CD4-positive, alpha-beta T cell treated with Interferon gamma for 1 hour (primary cell): ENCODE data around the gene ENO3.

ENCODE experiments used
- DNase-seq: peaks from one replicate; pipeline ENCODE4 v3.0.0-alpha.2; 2020

Gene ENO3

DNA sequence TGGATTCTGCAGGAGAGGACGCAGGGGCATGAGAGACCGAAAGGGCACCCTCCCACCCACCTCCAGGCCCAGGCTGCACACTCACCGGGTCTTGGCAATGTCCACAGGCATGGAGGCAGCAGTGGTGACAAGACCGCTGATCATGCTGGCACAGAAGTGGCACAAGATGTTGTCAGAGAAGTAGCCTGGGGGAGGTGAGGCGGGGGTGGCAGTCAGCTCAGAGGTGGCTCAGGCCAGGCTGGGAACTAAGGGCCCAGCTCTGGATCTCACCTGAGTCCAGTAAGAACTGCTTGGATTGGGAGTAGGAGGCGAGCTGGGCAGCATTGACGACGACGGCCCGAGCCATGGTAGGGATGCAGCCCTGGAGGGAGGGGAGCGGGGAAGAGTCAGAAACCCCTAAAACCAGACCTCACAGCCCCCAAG lies 12.8 kb upstream of the ENO3 start:
- no peak for DNase-seq

DNA sequence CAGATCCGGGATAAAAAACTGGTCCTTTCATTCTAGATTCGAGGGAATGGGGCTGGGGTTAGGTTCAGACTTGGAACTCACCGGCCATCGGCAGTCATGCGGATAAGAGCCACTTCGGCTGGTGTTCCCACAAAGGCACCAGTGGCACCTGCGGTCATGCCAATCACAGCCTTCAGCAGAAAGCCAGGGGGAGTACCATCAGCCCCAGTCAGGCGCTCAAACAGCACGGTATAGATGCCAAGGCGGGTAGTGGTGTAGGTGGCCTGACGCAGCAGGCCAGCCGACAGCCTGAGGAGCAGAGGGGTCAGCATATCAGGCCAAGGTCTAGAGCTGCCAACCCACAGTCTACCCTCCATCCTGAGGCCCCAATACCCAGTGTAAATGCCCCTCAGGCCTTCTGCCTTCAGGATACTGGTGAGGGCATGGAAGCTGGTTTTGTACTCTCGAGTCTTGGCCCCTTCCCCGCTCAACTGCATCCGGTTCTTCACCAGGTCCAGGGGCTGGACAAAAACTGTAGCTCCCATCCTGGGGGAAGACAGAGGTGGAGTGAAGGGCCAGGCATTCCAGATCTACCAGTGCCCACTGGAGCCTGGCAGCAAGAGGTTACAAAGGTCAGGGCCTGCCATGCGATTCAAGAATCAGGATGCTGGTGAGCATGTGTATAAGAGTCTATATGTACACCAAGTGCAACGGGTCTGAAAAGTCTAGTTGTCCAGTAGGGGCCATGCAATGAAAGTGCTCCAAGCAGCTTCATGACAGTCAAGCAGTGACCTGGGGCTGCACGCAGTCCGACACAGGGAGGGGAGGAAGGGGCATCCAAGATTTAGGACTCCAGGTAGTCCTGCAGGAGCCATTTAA lies 12.0 kb upstream of the ENO3 start:
- no peak for DNase-seq

DNA sequence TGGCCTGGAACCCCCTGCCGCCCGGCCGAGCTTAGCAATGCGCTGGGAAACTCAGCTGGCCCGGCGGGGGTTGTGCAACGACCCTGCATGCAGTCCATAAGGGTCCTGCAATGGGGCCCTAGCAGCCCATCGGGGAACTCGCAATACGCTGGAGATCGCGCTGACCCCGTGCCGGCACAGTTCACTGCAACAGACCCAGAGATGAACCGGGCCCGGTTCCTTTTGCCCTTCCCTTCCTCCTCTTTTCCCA lies 11.4 kb upstream of the ENO3 start:
- no peak for DNase-seq

DNA sequence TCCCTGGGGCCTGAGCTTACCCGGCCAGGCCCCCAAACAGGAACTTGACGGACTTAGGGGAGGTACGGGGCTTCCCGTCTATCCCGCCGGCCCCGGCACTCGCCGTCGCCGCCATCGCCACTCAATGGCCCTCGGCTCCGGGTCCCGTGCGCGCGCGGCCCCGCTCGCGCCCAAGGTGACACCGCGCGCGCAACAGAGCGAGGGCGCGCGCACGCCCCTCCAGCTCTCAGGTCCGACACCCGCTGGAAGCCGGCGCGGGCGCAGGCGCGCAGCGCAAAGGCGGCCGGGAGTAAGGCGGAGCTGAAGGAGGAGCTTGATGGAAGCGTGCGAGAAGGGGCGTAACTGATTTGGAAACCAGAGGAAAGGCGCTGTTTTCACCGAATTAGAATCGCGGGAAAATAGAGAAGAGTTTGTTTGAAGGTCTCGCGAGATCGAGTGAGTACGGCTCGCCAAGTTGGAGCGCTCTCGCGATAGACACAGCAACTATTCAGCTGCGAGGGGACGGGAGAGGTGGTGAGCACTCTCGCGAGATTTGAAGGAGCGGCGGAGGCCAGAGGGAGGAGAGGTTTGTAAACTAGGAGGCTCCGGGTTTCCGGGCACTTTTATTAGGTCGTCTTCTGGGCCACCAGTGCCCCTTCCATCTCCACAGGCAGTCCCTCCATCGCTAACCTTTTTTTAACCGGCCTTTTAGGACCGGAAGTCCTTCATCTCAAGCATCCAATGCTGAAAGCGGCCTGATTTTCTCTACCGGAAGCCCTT lies 10.9 kb upstream of the ENO3 start, which contains the start of the genes RNF167 and SLC25A11:
TSS of gene RNF167 (plus strand) at position 473 of the 759 bp plus-strand sequence. CDS start 642 bp downstream, outside the sequence.
TSS of gene SLC25A11 (minus strand) at position 251 of the 759 bp plus-strand sequence. CDS start at position 115, 136 bp downstream.
- peak; percentile 99 for DNase-seq

DNA sequence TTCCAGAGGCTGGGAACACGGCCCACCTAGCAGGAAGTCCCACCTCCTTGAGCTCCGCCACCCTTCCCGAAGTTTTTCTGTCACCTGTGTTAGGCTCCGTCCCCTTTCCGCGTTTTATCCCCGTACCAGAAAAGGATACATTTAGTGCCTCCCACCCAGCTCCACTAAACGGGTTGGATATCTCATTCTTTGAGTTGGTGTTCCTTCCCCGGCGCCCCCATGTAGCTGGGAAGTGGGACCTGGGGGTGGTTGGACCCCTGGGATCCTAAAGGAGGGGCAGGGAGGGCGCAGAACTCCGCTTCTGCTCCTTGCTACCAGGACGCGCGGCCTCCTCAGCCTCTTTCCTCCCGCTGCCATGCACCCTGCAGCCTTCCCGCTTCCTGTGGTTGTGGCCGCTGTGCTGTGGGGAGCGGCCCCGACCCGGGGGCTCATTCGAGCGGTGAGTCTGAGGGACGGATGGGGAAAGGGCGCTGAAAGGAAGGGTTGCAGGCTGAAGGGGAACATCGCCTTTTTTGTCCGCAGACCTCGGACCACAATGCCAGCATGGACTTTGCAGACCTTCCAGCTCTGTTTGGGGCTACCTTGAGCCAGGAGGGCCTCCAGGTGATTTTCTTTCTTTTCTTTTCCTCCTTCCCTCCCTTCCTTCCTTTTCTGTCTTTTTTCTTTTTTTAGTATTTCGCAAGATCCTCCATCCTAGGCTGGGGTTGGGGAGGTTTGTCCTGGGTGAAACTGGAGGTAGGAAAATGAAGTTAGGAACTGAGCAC lies 10.2 kb upstream of the ENO3 start:
- no peak for DNase-seq

DNA sequence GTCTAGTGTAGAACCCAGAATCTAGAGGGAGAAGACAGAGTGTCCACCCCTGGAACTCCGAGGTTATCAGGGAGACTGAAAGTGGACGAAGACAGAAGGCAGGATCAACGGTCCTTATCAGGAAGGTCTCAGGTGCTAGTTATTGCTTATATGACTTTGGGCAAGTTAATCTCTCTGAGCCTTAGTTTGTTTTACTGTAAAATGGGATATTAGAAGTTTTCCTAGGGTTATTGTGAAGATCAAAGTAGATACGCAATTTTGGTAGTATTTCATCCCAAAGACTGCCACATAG lies 9.7 kb upstream of the ENO3 start:
- DNase-seq, result no peak

DNA sequence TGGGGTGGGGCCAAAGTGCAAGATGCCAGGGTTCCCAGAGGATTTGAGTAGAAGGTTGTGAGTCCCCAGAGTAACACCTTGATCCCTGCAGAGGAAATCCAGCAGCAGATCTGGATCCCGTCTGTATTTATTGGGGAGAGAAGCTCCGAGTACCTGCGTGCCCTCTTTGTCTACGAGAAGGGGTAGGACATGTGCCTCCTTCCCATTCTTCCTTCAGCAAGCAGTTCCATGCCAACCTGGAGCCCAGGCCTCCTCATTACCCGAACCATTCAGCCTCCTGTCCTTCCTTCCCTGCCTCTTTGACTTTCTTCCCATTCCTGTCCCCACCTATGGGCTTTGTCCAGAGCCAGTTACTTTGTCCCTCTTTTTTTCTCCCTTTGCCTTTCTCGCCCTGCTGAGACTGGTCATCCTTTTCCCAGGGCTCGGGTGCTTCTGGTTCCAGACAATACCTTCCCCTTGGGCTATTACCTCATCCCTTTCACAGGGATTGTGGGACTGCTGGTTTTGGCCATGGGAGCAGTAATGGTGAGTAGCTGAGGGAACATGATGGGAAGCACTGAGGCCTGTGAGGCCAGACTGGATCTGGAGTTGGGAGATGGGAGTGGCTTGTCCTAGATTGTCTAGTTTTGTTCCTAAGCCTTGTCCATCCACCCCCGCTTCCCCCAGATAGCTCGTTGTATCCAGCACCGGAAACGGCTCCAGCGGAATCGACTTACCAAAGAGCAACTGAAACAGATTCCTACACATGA lies 8.0 kb upstream of the ENO3 start:
- no peak for DNase-seq

DNA sequence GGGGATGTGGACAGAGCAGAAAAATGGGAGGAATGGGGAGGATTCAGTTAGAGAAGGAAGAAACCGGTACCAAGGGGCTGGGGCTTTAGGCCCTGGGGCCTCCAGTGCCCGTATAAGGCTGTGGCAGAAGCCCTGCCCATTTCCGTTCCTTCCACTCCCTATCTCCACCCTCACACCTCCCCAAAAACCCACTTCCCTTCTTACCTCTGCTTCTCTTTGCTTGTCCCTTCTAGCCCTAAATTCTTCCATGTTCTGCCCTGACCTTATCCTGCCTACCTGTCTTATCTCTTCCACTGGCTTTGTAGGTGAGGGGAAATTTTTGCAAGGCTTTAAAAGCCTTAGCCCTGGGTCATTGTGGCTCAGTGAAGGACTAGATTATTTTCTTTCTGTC lies 6.8 kb upstream of the ENO3 start:
- DNase-seq, result peak; percentile 43

DNA sequence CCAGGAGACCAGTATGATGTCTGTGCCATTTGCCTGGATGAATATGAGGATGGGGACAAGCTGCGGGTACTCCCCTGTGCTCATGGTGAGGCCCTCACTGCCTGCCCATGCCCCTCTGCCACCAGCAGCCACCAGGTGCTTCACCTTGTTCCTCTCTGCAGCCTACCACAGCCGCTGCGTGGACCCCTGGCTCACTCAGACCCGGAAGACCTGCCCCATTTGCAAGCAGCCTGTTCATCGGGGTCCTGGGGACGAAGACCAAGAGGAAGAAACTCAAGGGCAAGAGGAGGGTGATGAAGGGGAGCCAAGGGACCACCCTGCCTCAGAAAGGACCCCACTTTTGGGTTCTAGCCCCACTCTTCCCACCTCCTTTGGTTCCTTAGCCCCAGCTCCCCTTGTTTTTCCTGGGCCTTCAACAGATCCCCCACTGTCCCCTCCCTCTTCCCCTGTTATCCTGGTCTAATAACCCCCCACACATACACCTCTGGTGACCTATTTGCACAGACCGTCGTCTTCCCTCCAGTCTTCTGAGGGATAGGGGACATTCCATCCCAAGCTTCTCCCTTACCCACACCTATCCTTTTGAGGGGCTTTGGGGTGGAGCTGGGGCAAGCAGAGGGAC lies 6.3 kb upstream of the ENO3 start:
- no peak for DNase-seq

DNA sequence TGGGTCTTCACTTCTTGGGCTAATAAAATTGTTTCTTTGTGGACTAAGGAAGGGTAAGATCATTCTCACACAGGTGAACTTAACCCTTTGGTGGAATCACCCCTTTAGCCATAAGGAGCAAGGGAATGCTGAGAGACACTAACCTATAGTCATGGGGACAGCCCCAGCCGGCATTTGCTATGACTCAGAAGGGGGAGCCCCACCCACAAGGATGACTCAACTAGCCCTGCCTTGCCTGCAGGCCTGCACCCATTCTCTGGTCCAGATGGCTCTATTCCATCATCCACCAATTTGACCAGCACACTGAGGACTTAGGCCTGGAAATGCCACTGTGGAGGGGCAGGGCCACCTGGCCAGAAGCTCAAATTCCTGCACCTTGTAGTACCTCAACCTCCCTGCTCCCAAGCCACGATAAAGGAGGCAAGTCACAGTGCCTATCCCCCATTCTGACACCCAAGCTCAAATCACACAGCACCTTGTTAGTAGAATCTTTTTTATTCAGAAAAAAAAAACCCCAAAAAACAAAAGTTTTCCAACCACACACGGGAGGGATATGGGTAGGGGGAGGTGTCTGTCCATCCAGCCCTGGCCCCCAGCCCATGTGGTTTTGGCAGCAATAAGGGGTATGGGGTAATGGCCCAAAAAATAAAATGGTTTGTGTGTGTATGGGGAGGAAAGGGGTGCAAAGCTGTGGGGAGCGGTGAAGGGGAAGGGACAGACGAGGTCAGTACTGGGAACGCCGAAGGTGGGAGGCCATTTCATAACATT lies 5.6 kb upstream of the ENO3 start:
- peak; percentile 76 for DNase-seq

DNA sequence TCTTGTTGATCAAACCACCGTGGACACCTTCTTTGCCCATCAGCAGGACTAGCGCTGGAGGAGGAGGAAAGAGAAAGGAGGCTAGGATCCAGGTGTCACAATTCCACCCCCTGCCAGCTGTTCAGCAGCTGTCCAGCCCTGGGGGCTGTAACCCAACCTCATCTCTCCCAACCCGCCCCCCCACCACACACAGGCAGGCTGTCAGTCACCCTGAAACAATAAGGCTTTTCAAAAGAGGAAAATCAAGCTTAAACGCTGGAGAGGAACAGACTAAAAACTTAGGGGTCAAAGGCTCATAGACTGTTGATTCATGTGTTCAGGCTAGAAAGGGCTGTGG lies 5.0 kb upstream of the ENO3 start:
- no peak for DNase-seq

DNA sequence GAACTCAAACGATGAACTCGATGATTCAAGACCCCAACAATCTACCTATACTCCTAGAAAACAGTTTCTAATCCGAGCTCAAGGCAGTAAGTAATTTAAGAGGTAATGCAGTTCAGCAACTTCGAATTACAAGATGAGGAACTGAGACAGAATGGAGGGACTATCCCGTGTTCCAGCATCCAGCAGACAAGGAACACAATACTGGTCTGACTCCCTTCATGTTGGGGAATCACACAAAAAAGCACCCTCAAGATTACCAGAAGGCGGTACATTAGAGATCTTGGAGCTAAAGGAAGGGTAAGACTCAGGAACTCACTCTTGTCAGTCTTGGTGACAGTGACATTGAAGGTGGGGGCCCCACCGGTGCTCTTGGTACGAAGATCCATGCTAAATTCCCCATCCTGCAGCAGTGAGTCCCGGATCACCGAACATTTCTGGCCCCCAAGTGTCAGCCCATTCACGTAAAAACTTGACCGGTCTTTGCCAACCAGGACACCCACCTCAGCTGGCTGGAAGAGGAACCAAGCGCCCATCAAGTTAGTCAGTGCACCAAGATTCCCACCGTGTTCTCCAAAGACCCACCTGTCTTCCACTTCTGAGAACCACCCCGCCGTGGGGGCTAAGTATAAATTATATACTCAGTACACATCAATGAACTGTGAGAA lies 4.5 kb upstream of the ENO3 start:
- no peak for DNase-seq

DNA sequence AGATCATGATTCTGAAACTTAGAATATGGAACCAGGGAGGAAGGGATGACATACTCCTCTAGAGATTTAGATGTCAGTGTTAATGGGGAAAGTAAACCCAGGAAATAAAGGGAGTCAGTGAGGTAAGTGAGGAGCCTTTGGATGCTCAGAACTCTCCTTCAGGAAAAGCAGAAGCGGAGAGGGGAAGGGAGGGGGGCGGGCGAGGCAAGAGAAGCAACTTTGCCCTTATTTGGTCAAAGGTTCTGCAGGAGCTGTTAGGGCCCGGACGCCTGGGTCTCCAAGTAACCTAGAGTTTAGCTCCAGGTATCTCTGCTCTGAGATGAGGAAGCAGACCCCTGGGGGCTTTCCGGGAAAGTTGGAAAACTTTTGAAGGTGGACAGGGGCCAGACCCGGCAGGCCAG lies 3.9 kb upstream of the ENO3 start:
- DNase-seq, result no peak

DNA sequence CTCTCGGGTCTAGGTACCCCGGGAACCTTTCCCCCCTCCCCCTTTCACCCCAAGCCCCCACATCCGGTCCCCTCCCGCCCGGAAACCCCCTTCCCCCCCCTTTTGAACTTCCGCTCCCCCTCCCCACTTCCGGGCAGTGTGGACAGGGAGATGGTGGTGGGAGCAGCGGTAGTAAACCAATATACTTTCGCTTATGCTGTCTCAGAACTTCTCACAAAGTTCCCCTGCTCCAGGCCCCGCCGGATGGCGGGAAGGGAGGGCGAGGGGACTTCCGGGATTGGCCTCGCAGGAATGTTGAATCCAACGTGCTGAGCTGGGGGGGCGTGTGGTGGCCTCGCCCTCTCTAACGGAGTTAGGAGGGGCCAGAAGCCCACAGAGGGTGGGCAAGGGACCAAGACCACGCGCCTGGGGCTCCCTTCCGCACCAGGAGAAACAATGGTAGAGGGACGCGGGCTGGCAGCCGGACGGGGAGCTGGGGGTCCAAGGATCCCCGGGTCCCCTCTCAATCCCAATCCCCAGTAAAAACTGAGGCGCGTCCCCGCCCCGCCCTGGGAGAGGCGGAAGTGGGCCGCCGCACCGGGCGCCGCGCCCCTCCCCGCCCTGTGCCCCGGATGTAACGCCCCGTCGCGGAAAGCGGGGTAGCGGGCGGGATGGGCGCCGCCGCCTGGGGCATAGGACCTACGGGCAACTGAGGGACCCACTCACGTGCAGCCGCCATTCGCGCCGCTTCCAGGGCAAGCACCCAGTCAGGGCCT lies 3.3 kb upstream of the ENO3 start:
- peak; percentile 58 for DNase-seq

DNA sequence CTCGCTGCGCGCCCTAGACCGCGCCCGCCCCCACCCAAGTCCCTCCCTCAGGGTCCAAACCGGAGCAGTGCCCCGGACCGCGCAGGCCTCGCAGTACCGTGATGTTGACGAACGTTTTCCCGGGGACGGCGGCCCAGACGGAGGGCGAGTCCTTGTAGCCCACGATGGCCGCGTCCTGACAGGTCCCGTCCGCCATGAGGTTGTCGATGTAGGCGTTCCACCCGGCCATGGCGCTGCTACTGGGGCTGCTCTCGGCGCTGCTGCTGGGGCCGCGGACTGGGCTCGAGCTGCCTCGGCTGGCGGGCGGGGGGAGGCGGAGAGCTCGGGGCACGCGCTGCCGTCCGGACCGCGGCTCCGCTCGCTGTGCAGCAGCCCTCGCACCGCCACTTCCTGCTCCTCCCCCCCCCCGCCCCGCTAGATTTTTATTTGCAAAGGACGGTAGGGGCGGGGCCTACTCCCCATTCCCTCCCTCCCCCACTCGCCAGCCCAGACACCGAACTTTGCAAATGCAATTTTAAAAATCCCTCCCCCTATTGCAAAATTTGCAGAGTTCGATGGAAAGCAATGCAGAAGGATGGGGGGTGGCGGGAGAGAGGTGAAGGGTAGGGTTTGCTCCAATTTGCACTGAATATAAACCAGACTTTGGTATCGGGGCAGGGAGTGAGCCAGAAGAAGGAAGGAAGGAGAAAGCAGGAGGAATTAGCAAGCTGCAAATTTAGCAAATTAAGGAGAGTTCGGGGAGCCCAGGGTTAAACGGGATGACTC lies 2.6 kb upstream of the ENO3 start, which contains the start of gene PFN1:
TSS of gene PFN1 (minus strand) at position 365 of the 765 bp plus-strand sequence. CDS start at position 229, 136 bp downstream.
- peak; percentile 92 for DNase-seq

DNA sequence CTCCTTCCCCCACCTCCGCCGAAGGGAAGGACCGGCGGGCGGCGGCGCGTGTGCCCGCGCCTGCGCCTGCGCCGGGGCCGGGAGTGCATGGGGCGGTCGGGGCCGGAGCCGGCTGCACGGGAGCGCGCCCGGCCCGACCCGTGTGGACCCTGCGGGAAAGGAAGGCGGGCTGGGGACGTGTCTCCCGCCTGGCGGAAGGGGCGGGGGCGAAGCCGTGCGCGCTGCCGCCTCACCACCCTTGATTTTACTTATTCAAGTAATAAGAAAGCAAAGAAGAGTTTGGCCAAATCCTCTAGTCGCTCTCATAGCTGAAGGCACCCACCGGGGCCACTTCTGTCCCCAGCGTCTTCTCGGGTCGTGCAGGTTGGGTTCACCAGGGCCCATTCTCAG lies 2.0 kb upstream of the ENO3 start:
- DNase-seq, result peak; percentile 82

DNA sequence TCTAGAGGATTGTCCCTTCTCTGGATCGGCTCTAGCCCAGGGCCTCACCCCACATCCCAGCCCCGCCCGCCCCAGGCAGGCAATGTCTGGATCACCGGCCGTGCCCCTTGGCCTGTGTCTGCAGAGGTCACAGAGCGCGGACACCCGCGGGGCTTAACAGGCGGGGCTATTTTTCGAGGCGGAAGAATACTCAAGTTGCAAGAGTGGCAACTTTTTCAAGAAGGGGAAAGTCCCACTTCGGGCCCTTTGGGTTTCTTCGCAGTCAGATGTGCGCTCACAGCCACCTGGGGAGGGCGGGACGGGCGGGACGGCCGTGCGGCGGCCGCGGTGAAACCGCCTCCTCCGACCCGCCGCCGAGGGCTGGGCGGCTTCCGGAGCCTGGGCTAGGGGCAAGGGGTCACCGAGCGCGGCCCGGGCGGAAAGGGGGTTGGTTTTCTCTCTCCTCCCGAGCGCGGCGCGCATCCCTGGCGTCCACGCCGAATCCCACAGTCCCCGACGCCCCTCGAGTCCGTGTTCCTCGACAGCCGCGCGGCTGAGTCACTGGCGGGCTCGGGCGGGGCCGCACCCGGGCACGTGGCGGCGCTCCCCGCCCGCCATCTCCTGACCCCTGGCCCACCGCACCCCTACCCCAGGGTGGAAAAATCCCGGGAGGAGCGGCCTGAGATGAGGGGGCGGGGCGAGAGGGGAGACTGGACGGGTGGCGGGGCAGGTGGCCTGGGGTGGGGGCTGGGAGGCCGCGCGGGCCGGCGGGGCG lies 1.4 kb upstream of the ENO3 start:
- peak; percentile 84 for DNase-seq

DNA sequence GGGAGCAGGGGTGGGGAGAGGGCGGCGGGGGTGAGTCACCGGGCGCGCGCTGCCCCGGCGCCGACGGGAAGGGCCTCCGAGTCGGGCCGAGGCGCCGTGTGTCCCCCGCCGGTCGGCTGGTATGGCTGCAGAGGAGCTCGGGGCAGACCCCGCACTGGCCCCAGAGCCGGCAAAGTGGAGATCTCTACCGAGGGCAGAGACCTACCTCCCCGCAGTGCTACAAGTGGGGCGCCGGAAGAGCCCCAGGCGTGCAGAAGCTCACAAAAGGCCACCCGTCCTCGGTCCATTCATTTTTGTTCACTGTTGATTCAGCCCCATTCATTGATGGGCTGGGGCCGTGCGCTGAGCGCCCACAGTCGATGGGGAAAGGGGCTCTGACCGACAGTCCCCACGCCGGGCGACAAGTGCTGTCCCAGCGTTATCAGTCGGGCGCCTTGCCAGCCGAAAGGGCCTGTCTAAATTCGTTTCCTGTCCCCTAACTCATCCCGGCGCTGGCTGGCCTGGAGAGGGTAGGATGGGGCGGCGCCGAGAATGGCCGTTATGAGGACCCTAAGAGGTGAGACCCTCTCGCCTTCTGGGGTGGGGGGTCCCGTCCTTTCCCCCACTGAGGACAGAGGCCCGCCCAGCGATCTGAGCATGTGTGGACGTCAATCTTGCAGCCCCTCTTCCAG lies 709 bp upstream of the ENO3 start:
- DNase-seq, result no peak
